Measurements from ENCODE around the gene HS3ST5.

The HS3ST5 gene

DNA sequence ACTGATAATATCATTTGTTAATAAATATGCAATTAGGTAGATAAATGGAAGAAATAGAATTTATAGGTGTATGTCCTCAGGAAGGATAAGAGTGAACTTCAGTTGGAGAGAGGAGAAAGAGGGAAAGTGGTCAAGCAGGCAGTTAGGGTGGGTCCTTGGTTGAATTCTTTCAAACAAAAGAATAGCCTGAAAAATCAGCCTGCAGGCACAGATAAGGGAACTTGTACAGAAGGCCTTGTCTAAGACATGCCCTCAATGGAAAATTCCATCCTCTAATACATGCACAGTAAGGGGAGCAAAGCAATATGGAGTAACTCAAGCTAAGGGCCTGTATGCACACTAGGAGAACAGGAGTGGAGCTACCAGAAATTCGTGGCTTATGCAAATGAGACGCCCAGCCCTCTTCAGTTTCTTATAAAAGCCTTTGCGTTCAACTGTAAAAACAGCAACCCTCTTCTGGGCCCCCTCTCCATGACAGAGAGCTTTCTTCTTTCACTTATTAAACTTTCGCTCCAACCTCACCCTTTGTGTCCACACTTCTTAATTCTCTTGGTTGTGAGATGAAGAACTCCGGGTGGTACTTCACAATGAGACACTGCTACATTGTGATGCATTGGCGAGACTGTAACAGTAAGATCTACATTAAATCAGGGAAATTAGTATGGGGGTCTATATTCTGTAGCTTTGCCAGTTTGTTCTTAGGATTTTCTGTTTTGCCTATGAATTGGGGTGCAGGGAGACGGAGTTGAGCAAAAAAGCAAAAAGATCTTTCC, 147.0 kb downstream of the HS3ST5 start:
- H3K4me3 ChIP-seq (ENCODE audit: control insufficient read depth, low read depth, low read length): no peak overlapping the region
- TF ChIP-seq, protein P1, sequence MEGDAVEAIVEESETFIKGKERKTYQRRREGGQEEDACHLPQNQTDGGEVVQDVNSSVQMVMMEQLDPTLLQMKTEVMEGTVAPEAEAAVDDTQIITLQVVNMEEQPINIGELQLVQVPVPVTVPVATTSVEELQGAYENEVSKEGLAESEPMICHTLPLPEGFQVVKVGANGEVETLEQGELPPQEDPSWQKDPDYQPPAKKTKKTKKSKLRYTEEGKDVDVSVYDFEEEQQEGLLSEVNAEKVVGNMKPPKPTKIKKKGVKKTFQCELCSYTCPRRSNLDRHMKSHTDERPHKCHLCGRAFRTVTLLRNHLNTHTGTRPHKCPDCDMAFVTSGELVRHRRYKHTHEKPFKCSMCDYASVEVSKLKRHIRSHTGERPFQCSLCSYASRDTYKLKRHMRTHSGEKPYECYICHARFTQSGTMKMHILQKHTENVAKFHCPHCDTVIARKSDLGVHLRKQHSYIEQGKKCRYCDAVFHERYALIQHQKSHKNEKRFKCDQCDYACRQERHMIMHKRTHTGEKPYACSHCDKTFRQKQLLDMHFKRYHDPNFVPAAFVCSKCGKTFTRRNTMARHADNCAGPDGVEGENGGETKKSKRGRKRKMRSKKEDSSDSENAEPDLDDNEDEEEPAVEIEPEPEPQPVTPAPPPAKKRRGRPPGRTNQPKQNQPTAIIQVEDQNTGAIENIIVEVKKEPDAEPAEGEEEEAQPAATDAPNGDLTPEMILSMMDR (IDR thresholded peaks at IDR 0.05; ENCODE audit: control insufficient read depth, insufficient read depth, low read depth, low read length, missing control alignments): no peak
- no peak for DNase-seq (ENCODE audit: low read depth)

DNA sequence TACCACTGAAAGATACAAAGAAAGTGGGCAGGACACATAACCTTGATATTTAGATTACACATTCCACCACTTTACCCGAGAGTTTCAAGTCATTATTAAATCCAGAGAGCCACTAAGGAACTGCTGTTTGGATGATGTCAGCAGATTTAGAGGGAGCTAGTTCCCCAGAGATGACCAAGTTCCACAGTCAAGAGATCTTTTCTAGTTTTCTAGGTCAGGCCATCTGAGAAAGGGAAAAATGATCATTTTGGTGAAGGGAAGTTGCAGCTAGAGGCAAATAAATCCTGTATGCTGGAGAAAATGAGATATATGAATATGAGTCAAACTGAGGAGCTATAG, 147.8 kb downstream of the HS3ST5 start:
- H3K4me3 ChIP-seq (ENCODE audit: control insufficient read depth, low read depth, low read length): no peak overlapping the region
- TF ChIP-seq, protein P1 (IDR thresholded peaks at IDR 0.05; ENCODE audit: control insufficient read depth, insufficient read depth, low read depth, low read length, missing control alignments): no peak
- no peak for DNase-seq (ENCODE audit: low read depth)

DNA sequence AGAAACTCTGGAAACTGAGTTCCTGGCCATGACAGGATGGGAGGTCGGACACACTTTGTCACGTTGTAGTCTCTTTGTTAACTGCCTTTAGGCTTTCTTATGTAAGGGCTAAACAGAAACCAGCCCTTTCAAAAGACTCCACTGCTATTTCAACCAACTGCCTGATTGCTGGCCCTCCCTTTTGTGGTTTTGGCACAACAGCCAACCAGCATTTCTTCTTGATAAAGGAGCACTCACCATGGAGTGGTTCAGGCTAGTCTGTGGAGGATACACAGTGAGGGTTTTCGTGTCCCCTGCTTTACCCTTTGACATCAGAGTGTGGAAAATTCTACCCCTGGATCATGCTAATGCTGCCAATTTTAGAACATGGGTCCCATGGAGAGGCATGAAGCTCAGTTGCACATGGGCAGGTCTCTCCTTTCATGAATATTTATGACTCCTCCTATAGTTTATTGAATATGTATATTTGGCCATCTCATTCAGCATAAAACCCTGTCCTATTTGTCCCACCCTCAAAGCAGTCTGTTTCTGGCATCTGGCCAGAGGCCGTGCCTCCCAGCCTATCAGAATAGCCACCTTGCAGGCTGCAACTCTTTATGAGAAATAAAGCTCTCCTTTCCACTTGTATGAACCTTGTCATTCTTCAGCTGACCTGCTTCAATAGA, 148.3 kb downstream of the HS3ST5 start:
- no peak overlapping the region for H3K4me3 ChIP-seq (ENCODE audit: control insufficient read depth, low read depth, low read length)
- DNase-seq (ENCODE audit: low read depth): peak; percentile 10
- TF ChIP-seq, protein P1 (IDR thresholded peaks at IDR 0.05; ENCODE audit: control insufficient read depth, insufficient read depth, low read depth, low read length, missing control alignments): no peak

DNA sequence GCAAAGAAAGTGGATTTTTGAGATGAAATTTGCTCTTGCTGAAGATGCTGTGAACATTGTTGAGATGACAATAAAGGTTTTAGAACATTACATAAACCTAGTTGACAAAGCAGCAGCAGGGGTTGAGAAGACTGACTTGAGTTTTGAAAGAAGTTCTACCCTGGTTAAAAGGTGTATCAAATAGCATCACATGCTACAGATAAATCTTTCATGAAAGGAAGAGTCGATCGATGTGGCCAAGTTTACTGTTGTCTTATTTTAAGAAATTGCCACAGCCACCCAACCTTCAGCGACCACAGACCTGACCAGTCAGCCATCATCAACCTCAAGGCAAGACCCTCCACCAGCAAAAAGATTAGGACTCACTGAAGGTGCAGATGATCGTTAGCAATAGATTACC, 155.3 kb downstream of the HS3ST5 start:
- no peak for DNase-seq (ENCODE audit: low read depth)
- TF ChIP-seq, protein P1 (IDR thresholded peaks at IDR 0.05; ENCODE audit: control insufficient read depth, insufficient read depth, low read depth, low read length, missing control alignments): no peak

DNA sequence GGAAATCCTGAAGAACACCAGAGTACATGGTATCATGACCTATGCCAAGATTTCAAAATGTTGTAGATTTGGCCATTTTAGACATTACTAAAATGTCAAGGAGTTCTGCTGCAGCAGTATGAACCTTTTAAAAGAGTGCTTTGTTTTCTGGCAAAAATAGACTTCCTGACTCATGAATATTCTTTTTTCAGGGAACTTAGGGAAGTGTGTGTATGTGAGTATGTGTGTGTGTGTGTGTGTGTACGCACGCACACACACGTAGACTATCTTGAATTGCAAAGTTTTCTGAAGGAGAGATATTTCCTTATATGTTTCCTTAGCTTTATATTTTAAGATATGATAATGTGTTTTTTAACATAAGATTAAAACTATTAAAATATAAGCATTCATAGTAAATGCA, 161.2 kb downstream of the HS3ST5 start:
- DNase-seq (ENCODE audit: low read depth): no peak
- TF ChIP-seq, protein P1 (IDR thresholded peaks at IDR 0.05; ENCODE audit: control insufficient read depth, insufficient read depth, low read depth, low read length, missing control alignments): no peak
- H3K4me3 ChIP-seq (ENCODE audit: control insufficient read depth, low read depth, low read length): no peak overlapping the region

More for the DNA sequence above, 155.3 kb downstream of the HS3ST5 start:
- no peak overlapping the region for H3K4me3 ChIP-seq (ENCODE audit: control insufficient read depth, low read depth, low read length)

DNA sequence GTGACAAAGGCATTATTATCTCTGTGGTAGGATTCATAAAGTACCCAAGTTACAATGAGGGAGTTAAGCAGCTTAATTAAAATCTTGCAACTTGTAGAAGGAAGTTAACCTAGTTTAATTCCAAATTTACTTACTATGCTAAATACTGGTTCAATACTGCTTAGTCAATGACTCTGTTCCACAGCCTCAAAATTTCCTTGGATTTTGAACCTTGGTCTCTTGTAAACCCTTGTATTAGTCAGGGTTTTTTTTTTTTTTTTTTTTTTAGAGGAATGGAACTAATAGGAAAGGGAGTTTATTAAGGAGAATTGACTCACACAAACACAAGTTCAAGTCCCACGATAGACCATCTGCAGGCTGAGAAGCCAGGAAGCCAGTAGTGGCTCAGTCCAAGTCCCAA, 163.4 kb downstream of the HS3ST5 start:
- no peak overlapping the region for H3K4me3 ChIP-seq (ENCODE audit: control insufficient read depth, low read depth, low read length)
- TF ChIP-seq, protein P1 (IDR thresholded peaks at IDR 0.05; ENCODE audit: control insufficient read depth, insufficient read depth, low read depth, low read length, missing control alignments): no peak
- no peak for DNase-seq (ENCODE audit: low read depth)

Measured in AG09309 (cell line).